GM21367 (cell line): ENCODE results near the gene ST3GAL6.
"Not testable (repeated sequence)": the region's sequence is repeated elsewhere in the genome, so short reads cannot be mapped to it uniquely, and the experiment has no call there.

Source experiments
- ATAC-seq: cut with Tn5 transposase; IDR thresholded peaks from one replicate; pipeline ENCODE4 v1.9.1; 2021; ENCODE audit not compliant: unreplicated experiment

Gene ST3GAL6

GRCh38 chr3:98799479-98799878 lies 36.3 kb downstream of the ST3GAL6 start:
- ATAC-seq: no peak

GRCh38 chr3:98800401-98800800 lies 37.3 kb downstream of the ST3GAL6 start:
- no peak for ATAC-seq

GRCh38 chr3:98801043-98801747 lies 38.1 kb downstream of the ST3GAL6 start:
- ATAC-seq: no peak

GRCh38 chr3:98805571-98805970 lies 42.4 kb downstream of the ST3GAL6 start:
- ATAC-seq: no peak

GRCh38 chr3:98806521-98806920 lies 43.4 kb downstream of the ST3GAL6 start:
- no peak for ATAC-seq

GRCh38 chr3:98807011-98807410 lies 43.9 kb downstream of the ST3GAL6 start:
- ATAC-seq: no peak

- ATAC-seq: no peak
Observed at GRCh38 chr3:98807561-98807960, 44.4 kb downstream of the ST3GAL6 start.

GRCh38 chr3:98808071-98808470 lies 44.9 kb downstream of the ST3GAL6 start:
- no peak for ATAC-seq

GRCh38 chr3:98809557-98809956 lies 46.4 kb downstream of the ST3GAL6 start:
- ATAC-seq: no peak

- no peak for ATAC-seq
Observed at GRCh38 chr3:98811048-98811447, 47.9 kb downstream of the ST3GAL6 start.

- ATAC-seq: peak; percentile 56
Observed at GRCh38 chr3:98812851-98813374, 49.8 kb downstream of the ST3GAL6 start.

GRCh38 chr3:98814817-98815420 lies 51.8 kb downstream of the ST3GAL6 start:
- no peak for ATAC-seq

GRCh38 chr3:98817547-98818041 lies 54.5 kb downstream of the ST3GAL6 start:
- ATAC-seq: peak; percentile 86

GRCh38 chr3:98821063-98821462 lies 57.9 kb downstream of the ST3GAL6 start:
- no peak for ATAC-seq

- ATAC-seq: no peak
Observed at GRCh38 chr3:98823791-98824190, 60.7 kb downstream of the ST3GAL6 start.

GRCh38 chr3:98824256-98824655 lies 61.1 kb downstream of the ST3GAL6 start:
- ATAC-seq: no peak

- no peak for ATAC-seq
Observed at GRCh38 chr3:98826126-98826525, 63.0 kb downstream of the ST3GAL6 start.

GRCh38 chr3:98827221-98827920 lies 64.2 kb downstream of the ST3GAL6 start:
- no peak for ATAC-seq

GRCh38 chr3:98829246-98829832 lies 66.2 kb downstream of the ST3GAL6 start:
- ATAC-seq: no peak

- ATAC-seq: not testable (repeated sequence)
Observed at GRCh38 chr3:98831060-98831459, 67.9 kb downstream of the ST3GAL6 start.

GRCh38 chr3:98839846-98840245 lies 76.7 kb downstream of the ST3GAL6 start:
- no peak for ATAC-seq
